ENCODE data around the gene PNMA8A. TPM values are rescaled to one million over a fixed set of nuclear protein-coding genes. Genes with fewer than 3 reads are reported as not detected.

The PNMA8A gene
- total RNA-seq, 4 donors from 2014 or later = 0.38 TPM; not detected in 3

- Histone ChIP-seq H3K9me3 (no peaks in the 10 kb centered on the region), H3K4me3 (peak overlapping the region in 3 of 4 donors; percentile 20 to 53 (median 22)), H3K4me1 (peaks cover 14 to 42% (median 19%) of the 10 kb centered on the region in 3 donors), H3K27me3 (peaks cover 5 to 96% (median 13%) of the 10 kb centered on the region in 4 donors), H3K36me3 (no peaks in the 10 kb centered on the region), H3K27ac (no peak overlapping the region)
- no peak for TF ChIP-seq POLR2A (IDR thresholded peaks at IDR 0.05)
- TF ChIP-seq CTCF (IDR thresholded peaks at IDR 0.05) = peak; percentile 74 to 97 (median 94)
- WGBS, 2 donors = 14 to 22% methylated on average over 7 of the region's 38 CpGs
- DNase-seq = no peak
- intact Hi-C loops (cut with DNase I) = loop anchor here (5.0 kb wide), 1 partner anchor 86 kb away; no protein-coding TSS in a partner anchor
Observed at GRCh38 chr19:46487802-46488445, 16.6 kb upstream of the PNMA8A start.

- peaks cover 5 to 96% (median 12%) of the 10 kb centered on the region in 4 donors for H3K27me3 ChIP-seq
- intact Hi-C loops (cut with DNase I) = loop anchor here (5.0 kb wide), 1 partner anchor 85 kb away; no protein-coding TSS in a partner anchor
- no peak for DNase-seq
- H3K27ac ChIP-seq = no peak overlapping the region
- H3K4me1 ChIP-seq = peaks cover 14 to 35% (median 19%) of the 10 kb centered on the region in 3 donors
- no peaks in the 10 kb centered on the region for H3K36me3 ChIP-seq
- no peaks in the 10 kb centered on the region for H3K9me3 ChIP-seq
- peak overlapping the region in 3 of 4 donors; percentile 20 to 53 (median 22) for H3K4me3 ChIP-seq
- TF ChIP-seq CTCF (IDR thresholded peaks at IDR 0.05) = no peak
- TF ChIP-seq POLR2A (IDR thresholded peaks at IDR 0.05) = no peak
- WGBS, 2 donors = 13 to 14% methylated on average over 4 to 6 of the region's 19 CpGs
Observed at GRCh38 chr19:46487178-46487801, 15.9 kb upstream of the PNMA8A start.

- WGBS, 2 donors = 63 to 85% methylated on average over 2 to 3 of the region's 3 CpGs
- peaks cover 5 to 95% (median 12%) of the 10 kb centered on the region in 4 donors for H3K27me3 ChIP-seq
- H3K4me1 ChIP-seq = peaks cover 14 to 30% (median 19%) of the 10 kb centered on the region in 3 donors
- no peak overlapping the region for H3K4me3 ChIP-seq
- H3K36me3 ChIP-seq = no peaks in the 10 kb centered on the region
- intact Hi-C loops (cut with DNase I) = loop anchor here (5.0 kb wide), 1 partner anchor 84 kb away; no protein-coding TSS in a partner anchor
- DNase-seq = no peak
- H3K27ac ChIP-seq = no peak overlapping the region
- TF ChIP-seq POLR2A (IDR thresholded peaks at IDR 0.05) = no peak
- TF ChIP-seq CTCF (IDR thresholded peaks at IDR 0.05) = no peak
- no peaks in the 10 kb centered on the region for H3K9me3 ChIP-seq
Observed at GRCh38 chr19:46486358-46486757, 15.0 kb upstream of the PNMA8A start.

- no peak for DNase-seq
- 55 to 68% methylated on average over 4 of the region's 4 CpGs for WGBS, 2 donors
- H3K9me3 ChIP-seq = no peaks in the 10 kb centered on the region
- intact Hi-C loops (cut with DNase I) = loop anchor here (5.0 kb wide), 1 partner anchor 82 kb away; no protein-coding TSS in a partner anchor
- no peak overlapping the region for H3K4me3 ChIP-seq
- no peak for TF ChIP-seq POLR2A (IDR thresholded peaks at IDR 0.05)
- TF ChIP-seq CTCF (IDR thresholded peaks at IDR 0.05) = no peak
- H3K4me1 ChIP-seq = peaks cover 10 to 23% (median 13%) of the 10 kb centered on the region in 3 donors
- no peaks in the 10 kb centered on the region for H3K36me3 ChIP-seq
- peaks cover 5 to 94% (median 12%) of the 10 kb centered on the region in 4 donors for H3K27me3 ChIP-seq
- no peak overlapping the region for H3K27ac ChIP-seq
Observed at GRCh38 chr19:46484656-46485055, 13.3 kb upstream of the PNMA8A start.

GRCh38 chr19:46482631-46483030 is 11.3 kb upstream of the PNMA8A start:
- TF ChIP-seq POLR2A (IDR thresholded peaks at IDR 0.05) (no peak), CTCF (IDR thresholded peaks at IDR 0.05) (no peak)
- intact Hi-C loops (cut with DNase I) = no loop called here
- no peaks in the 10 kb centered on the region for H3K36me3 ChIP-seq
- no peak for DNase-seq
- H3K9me3 ChIP-seq = no peaks in the 10 kb centered on the region
- H3K4me3 ChIP-seq = no peak overlapping the region
- WGBS, 2 donors = 35 to 46% methylated on average over 3 of the region's 3 CpGs
- H3K27ac ChIP-seq = no peak overlapping the region
- peaks cover 4 to 6% (median 5%) of the 10 kb centered on the region in 3 donors for H3K4me1 ChIP-seq
- peaks cover 0 to 91% (median 4%) of the 10 kb centered on the region in 4 donors for H3K27me3 ChIP-seq

Measured in esophagus squamous epithelium (tissue), 5 donors.